Lung microvascular endothelial cell (primary cell): ENCODE measurements around the gene NDNF. TPM values are rescaled to one million over a fixed set of nuclear protein-coding genes. Genes with fewer than 3 reads are reported as not detected.

Experiments
- DNase-seq, 2 donors: peaks; one replicate each; pipeline versions ENCODE4 v3.0.0 to v3.0.0-alpha.2; 2010; ENCODE audit warnings: low read depth in 2 of 2
- total RNA-seq: library from RNA; depleted of rRNA; stranded (reverse); fragments of >200 nt; gene quantifications from 2 replicates; pipeline ENCODE4 v1.2.1, GENCODE V29; 2014

The NDNF gene
- total RNA-seq, 1 donor from 2014 or later = 11.1 TPM

DNA sequence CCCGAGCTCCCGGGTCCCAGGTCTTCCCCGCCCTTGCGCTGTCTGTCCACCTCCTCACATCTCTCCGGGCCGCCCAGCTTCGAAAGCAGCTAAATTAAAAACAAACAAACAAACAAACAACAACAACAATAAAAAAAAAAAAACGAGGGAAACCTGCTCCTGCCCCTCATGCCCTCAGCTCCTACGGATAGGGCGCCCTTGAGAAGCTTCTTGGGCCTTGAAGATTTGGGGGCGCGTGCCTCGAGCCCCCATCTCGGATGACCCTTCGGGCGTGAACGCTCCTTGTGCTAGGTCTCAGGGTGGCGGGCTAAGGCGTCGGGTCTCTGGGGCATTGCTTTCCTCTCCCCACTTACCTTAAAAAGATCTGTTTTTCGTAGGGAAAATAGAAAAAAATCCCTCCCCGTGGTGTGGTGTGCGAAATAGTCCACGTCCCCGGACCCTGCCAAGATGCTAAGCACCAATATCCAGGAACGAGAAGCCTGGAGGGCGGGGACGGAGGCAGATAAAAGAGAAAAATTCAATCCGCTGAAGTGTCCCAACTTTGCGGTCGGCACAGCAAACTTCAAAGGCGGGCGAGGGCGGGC is 603 bp downstream of the NDNF start:
- no peak for DNase-seq

DNA sequence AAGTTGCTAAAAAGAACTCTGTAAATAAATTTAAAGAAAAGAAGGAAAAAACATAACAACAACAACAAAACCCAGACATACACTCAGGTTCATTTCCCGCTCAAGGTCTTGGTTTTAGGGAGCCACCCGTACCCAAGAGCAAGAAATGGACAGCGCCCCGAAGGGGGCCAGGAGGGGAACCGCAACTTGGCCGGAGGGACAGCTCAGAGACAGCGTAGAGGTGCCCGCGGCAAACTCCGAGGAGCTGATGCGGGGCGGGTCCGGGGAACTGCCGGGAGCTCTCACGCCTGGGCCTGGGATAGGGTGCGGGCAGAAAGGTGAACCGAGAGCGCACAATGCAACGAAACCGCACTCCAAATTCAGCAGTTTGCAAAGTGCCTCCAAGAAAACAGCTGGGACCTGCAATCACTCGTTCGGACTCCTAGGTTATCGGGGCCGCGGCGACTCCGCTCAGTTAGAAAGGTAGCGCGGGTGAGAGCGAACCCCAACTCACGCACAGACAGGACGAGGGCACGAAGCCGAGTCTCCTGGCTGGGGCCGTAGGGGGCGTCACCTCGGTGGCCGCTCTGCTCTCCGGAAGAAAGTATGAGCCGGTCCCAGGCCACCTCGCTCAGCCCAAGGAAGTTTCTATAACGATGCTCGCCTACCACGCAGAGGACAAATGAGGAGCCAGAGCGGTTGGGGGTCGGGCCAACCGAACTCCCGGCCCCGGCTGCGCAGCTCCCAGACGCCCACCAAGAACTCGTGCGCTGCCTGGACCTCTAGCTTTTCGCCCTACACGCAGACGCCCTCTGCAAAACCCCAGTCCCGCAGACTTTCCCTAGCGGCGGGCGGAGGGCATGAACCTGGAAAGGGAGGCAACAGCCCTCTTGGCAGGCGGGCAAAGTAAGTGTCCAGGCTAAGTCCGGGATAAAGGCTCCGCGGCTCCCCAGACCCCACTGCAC is 1.4 kb downstream of the NDNF start:
- peak; percentile 15 to 19 for DNase-seq

DNA sequence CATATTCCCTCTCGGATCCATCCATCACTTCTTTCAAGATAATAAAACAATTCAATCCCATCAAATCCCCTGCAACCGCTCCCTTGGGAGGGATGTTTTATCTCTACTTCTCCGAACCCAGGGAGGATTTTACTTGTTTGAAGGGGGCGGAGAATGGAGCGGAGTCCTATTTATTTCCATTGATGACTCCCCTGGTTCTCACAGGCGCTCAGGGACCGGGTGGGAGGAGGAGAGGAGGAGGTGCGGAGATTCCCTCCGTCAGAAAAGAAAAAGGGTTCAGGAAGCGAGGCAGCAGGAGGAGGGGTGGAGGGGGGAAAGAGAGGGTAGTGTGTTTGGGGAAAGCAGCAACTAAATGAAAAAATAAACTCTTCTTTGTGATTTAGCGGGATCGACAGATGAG is 2.1 kb downstream of the NDNF start:
- no peak for DNase-seq

- DNase-seq = no peak
Measured at GRCh38 chr4:121069430-121069829, 2.9 kb downstream of the NDNF start.

- DNase-seq = no peak
Measured at GRCh38 chr4:121064482-121064881, 7.9 kb downstream of the NDNF start.

GRCh38 chr4:121062521-121062920 is 9.8 kb downstream of the NDNF start:
- no peak for DNase-seq

- no peak for DNase-seq
Measured at GRCh38 chr4:121061861-121062260, 10.5 kb downstream of the NDNF start.

GRCh38 chr4:121061215-121061614 is 11.1 kb downstream of the NDNF start:
- no peak for DNase-seq

- DNase-seq = peak in 1 of 2 donors; percentile 54
Measured at GRCh38 chr4:121057466-121057922, 14.8 kb downstream of the NDNF start.

DNA sequence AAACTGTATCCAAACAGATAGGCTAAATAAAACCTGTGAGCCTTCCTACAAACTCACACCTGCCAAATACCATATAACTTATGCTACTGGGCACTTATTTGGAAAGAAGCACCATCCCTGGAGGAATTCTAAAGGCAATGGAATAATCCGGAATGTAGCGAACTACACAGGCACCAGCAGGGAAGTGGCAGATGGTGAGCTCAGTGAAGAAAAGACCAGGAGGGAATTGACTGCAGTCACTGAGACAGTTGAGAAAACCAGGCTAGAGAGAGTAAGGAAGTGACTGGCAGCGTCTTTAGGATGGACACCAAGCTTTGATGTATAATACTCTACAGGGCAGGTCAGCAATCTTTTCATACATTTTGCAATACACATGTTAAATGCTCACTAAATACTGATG is 16.3 kb downstream of the NDNF start:
- no peak for DNase-seq

- no peak for DNase-seq
Measured at GRCh38 chr4:121054373-121054772, 18.0 kb downstream of the NDNF start.

GRCh38 chr4:121053601-121054143 is 18.7 kb downstream of the NDNF start:
- no peak for DNase-seq

DNA sequence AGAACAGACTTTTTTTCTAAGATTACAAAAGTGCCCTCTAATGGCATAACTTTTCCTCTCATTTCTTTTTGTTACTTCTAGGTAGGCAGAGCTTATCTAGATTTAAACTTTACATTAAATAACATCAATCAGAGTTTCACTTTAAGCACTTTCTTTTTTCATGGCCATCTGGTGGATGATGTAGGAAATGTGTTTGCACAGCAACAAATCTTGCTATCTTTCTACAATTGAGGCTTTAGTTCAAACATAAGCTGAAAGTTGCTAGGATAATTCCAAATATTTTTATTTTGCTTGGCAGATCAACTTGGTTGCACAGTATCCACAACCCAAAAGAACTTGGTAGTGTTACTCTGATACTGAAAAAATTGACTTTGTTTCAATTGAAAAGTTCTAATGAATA is 22.0 kb downstream of the NDNF start:
- DNase-seq = peak in 1 of 2 donors; percentile 24

DNA sequence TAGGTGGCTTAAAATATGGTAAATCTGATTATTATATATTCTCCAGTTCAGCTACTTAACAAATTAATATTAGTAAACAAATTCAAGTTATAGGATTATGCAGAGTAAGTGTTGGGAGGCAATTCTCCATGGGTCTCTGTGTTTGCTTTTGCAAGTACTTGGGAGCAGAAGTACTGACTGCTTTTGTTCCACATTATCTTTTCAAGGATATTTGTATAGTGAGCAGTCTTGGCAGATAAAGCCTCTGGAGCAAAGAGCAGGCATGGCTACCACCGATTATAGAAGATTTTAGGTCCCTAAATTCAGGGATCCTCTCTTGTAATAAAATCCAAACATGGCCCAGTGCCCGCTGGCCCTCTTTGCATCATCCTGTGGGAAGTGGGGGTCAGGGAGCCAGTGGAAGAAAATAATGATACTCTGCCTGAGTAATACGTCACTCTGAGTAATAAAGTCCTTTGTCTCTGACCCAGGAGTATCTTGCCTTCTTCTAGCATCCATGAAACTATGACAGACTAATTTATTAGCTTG is 23.2 kb downstream of the NDNF start:
- no peak for DNase-seq

- DNase-seq = no peak
Measured at GRCh38 chr4:121048165-121048564, 24.2 kb downstream of the NDNF start.

- no peak for DNase-seq
Measured at GRCh38 chr4:121041307-121042090, 30.8 kb downstream of the NDNF start.

DNA sequence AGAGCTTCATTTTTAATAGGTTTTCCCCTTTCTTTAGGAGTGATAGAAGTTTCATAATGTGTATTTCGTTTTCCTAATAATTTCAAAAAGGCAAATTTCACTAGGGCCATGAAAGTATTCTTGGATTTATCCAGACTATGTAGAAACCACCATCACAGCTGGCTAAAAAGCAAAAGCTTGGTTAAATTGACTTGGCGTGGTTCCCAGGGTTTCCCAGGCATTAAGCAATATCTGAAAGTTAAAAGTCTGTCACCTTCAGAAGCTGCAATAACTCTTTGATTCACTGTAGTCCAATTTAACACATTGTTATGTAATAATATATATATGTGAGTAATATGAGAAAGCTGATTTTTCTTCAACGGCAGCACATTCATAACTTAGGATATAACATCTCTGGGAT is 38.3 kb downstream of the NDNF start:
- no peak for DNase-seq

DNA sequence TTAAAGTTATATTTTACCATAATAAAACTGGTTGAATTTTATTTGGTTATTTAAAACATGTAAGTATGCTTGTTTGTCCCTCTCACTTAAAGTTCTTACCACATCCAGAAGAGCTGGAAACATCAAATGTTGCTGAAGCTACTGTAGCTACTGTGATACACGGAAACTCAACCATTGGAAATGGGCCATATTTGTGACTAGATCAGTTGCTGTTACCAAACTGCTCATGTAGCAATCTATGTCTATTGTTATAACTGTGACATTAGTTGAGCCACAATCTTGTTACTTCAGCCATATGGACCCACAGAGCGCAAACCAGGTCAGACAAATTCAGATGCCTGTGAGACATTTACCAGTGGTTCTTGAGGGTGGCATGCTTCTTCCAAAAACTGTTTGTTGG is 41.6 kb downstream of the NDNF start:
- DNase-seq = peak in 1 of 2 donors; percentile 5

DNA sequence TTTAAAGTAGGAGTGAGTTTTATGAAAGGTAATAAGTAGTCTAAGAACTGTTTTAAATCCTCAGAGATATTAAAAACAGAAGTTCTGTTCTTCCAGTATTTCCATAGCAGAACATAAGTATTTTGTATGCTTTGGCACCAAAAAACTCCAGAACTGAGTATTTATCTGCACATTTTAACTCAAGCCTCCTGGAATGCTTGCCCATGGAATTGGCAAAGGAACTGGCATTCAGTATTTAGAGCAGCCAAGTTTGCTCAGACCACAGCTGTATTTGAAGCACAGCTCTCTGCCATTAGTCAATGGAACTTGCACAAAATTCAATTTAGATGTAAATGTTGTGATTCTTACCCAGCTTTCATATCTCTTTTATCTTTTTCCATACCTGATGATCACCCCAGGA is 42.2 kb downstream of the NDNF start:
- no peak for DNase-seq

- no peak for DNase-seq
Measured at GRCh38 chr4:121026034-121026433, 46.3 kb downstream of the NDNF start.

GRCh38 chr4:121025540-121025939 is 46.8 kb downstream of the NDNF start:
- DNase-seq = no peak

GRCh38 chr4:121018543-121018942 is 53.8 kb downstream of the NDNF start:
- no peak for DNase-seq
